GM12878 (cell line): Measurements from ENCODE around the gene PDE10A. TPM values are rescaled to one million over a fixed set of nuclear protein-coding genes. Genes with fewer than 3 reads are reported as not detected.

ENCODE experiments used
- ATAC-seq: fragments of 200-7000 bp; cut with Tn5 transposase; 3 replicates; pipeline ENCODE4 v1.9.1; 2020; ENCODE audit warnings: mild to moderate bottlenecking, moderate library complexity
- BruUV-seq: library from RNA; stranded (reverse); fragments of 400-500 nt; replicated peaks from 2 replicates; lab custom pipeline; 2021; lab: Mats Ljungman, UMichigan
- CTCF ChIA-PET: fragments of 300-600 bp; sonication (Branson Sonifier 250); formaldehyde crosslinking; extraction: SDS; loops from one replicate; lab custom pipeline; 2021; ENCODE audit warnings: inconsistent platforms; lab: Yijun Ruan, JAX
- POLR2A ChIA-PET: fragments of 350-600 bp; formaldehyde crosslinking; extraction: SDS; loops from one replicate; lab custom pipeline; 2021; ENCODE audit warnings: inconsistent platforms; lab: Charles Lee
- RAD21 ChIA-PET: fragments of 300-600 bp; sonication (Branson Sonifier 250); formaldehyde crosslinking; loops from one replicate; lab custom pipeline; 2023; ENCODE audit warnings: antibody characterized with exemption; ENCODE audit not compliant: unreplicated experiment; lab: Charles Lee
- SMC1A ChIA-PET: fragments of 300-600 bp; sonication (Branson Sonifier 250); formaldehyde crosslinking; loops from one replicate; lab custom pipeline; 2023; ENCODE audit not compliant: unreplicated experiment, uncharacterized antibody; lab: Charles Lee
- DNase-seq: peaks from one replicate; pipeline ENCODE4 v3.0.0-alpha.2; 2011; ENCODE audit warnings: low read depth, low spot score
- FAIRE-seq: peaks from 3 replicates; lab custom pipeline; 2011; peaks lifted over from hg19 to GRCh38; lab: Jason Lieb, UNC
- H2AFZ ChIP-seq: 2 replicates; pipeline ENCODE4 v1.6.0; 2011; ENCODE audit warnings: low read depth, low read length, control low read depth; ENCODE audit not compliant: control insufficient read depth
- H3K27ac ChIP-seq: 2 replicates; pipeline ENCODE4 v1.5.1; 2011; ENCODE audit warnings: control low read depth; ENCODE audit not compliant: control insufficient read depth, insufficient read depth
- H3K27me3 ChIP-seq, 2 experiments: replicated peaks in 1 of 2; 2 replicates each; pipeline versions ENCODE4 v1.6.0 to v1.6.1; 2011; ENCODE audit warnings: low read length in 1 of 2; ENCODE audit not compliant: control insufficient read depth in 2 of 2, insufficient read depth in 2 of 2
- H3K36me3 ChIP-seq, 2 experiments: 2 replicates each; pipeline ENCODE4 v1.5.1; 2011; ENCODE audit warnings: low read length in 1 of 2; ENCODE audit not compliant: control insufficient read depth in 2 of 2, insufficient read depth in 2 of 2
- H3K4me1 ChIP-seq: 2 replicates; pipeline ENCODE4 v1.6.1; 2011; ENCODE audit warnings: mild to moderate bottlenecking, low read length, moderate library complexity, mixed read lengths; ENCODE audit not compliant: control insufficient read depth, insufficient read depth
- H3K4me2 ChIP-seq: 2 replicates; pipeline ENCODE4 v1.6.0; 2011; ENCODE audit warnings: control low read depth; ENCODE audit not compliant: control insufficient read depth, insufficient read depth
- H3K4me3 ChIP-seq: fragments of 200-600 bp; sonication (generic); 2 replicates; pipeline ENCODE4 v1.5.1; 2016
- H3K79me2 ChIP-seq: 2 replicates; pipeline ENCODE4 v1.6.0; 2011; ENCODE audit warnings: low read length; ENCODE audit not compliant: control insufficient read depth, insufficient read depth
- H3K9ac ChIP-seq: 2 replicates; pipeline ENCODE4 v1.8.0; 2011; ENCODE audit warnings: low read length, control low read depth, mixed read lengths; ENCODE audit not compliant: control insufficient read depth, insufficient read depth
- H3K9me3 ChIP-seq: replicated peaks from 3 replicates; pipeline ENCODE4 v1.5.1; 2011; ENCODE audit warnings: mild to moderate bottlenecking, low read length; ENCODE audit not compliant: control insufficient read depth, insufficient read depth
- H4K20me1 ChIP-seq: 2 replicates; pipeline ENCODE4 v1.6.0; 2011; ENCODE audit not compliant: control insufficient read depth, insufficient read depth
- ASH2L ChIP-seq: fragments of 300-600, 200-600 bp; sonication (generic); IDR thresholded peaks from 2 replicates; pipeline ENCODE4 v1.6.1; 2017; ENCODE audit warnings: low read depth, mild to moderate bottlenecking, borderline replicate concordance
- BACH1 ChIP-seq: fragments of 450-650 bp; IDR thresholded peaks from 2 replicates; pipeline ENCODE4 v1.6.1; 2017; ENCODE audit warnings: mild to moderate bottlenecking, borderline replicate concordance
- BRCA1 ChIP-seq: IDR thresholded peaks from 2 replicates; pipeline ENCODE4 v1.6.1; 2011; ENCODE audit warnings: low read depth, low read length, improper control_type of control experiment
- EGR1 ChIP-seq, 2 experiments: IDR thresholded peaks; 1 replicate in 1 of 2; 2 replicates in 1 of 2; pipeline ENCODE4 v1.6.1; 2011 to 2012; ENCODE audit warnings: low read depth in 2 of 2, low read length in 2 of 2, borderline replicate concordance in 1 of 2, mild to moderate bottlenecking in 1 of 2, moderate library complexity in 1 of 2
- ESRRA ChIP-seq: IDR thresholded peaks from 2 replicates; pipeline ENCODE4 v1.6.1; 2012; ENCODE audit warnings: mild to moderate bottlenecking, low read length, improper control_type of control experiment
- GABPA ChIP-seq: IDR thresholded peaks from 2 replicates; pipeline ENCODE4 v1.6.1; 2014; ENCODE audit warnings: antibody characterized with exemption, low read depth, mild to moderate bottlenecking, inconsistent platforms
- GATAD2B ChIP-seq: fragments of 450-650 bp; conservative IDR thresholded peaks from 2 replicates; pipeline ENCODE4 v1.6.1; 2017; ENCODE audit warnings: low read depth, mild to moderate bottlenecking, moderate library complexity
- MTA3 ChIP-seq: IDR thresholded peaks from 2 replicates; pipeline ENCODE4 v1.6.1; 2012; ENCODE audit warnings: low read length, inconsistent platforms, borderline replicate concordance
- NFYA ChIP-seq: IDR thresholded peaks from 2 replicates; pipeline ENCODE4 v1.6.1; 2011; ENCODE audit warnings: low read depth, mild to moderate bottlenecking, low read length, improper control_type of control experiment, borderline replicate concordance
- RFX5 ChIP-seq: IDR thresholded peaks from 2 replicates; pipeline ENCODE4 v1.6.1; 2011; ENCODE audit warnings: low read depth, low read length, improper control_type of control experiment
- SREBF2 ChIP-seq: IDR thresholded peaks from 2 replicates; pipeline ENCODE4 v1.6.1; 2012; ENCODE audit warnings: mild to moderate bottlenecking, low read length
- ZNF217 ChIP-seq: fragments of 450-650 bp; IDR thresholded peaks from 2 replicates; pipeline ENCODE4 v1.6.1; 2017; ENCODE audit warnings: antibody characterized with exemption, mild to moderate bottlenecking
- ZZZ3 ChIP-seq: IDR thresholded peaks from 2 replicates; pipeline ENCODE4 v1.6.1; 2011; ENCODE audit warnings: low read depth; ENCODE audit not compliant: control insufficient read depth, insufficient read length
- WGBS: methylation state at CpG from one replicate; pipeline ENCODE4 v1.1.6; 2016; ENCODE audit warnings: low lambda C conversion rate; ENCODE audit not compliant: insufficient replicate concordance, insufficient coverage; ENCODE audit errors: missing lambda C conversion rate; 5-methylcytosine and 5-hydroxymethylcytosine counted together
- in situ Hi-C: fragments of 300-500 bp; cut with MboI; formaldehyde crosslinking; loops from 9 replicates; pipeline ENCODE4 v1.14.3; 2018; ENCODE audit warnings: mixed read lengths
- intact Hi-C: fragments of 100-400 bp; cut with micrococcal nuclease; formaldehyde crosslinking; loops from one replicate; pipeline ENCODE4 v1.14.2; 2022; ENCODE audit not compliant: unreplicated experiment
- polyA plus RNA-seq, 11 experiments: library from polyadenylated mRNA; depleted of rRNA in 4 of 11; unstranded in 6 of 11; stranded (reverse) in 5 of 11; fragments of >200 nt; fragmentation: Nextera tagmentation in 4 of 11; fragmentation: Illumina TruSeq in 1 of 11; extraction: Ambion mirVana in 4 of 11; extraction: Trizol in 1 of 11; gene quantifications; 1 replicate in 1 of 11; 2 replicates in 10 of 11; pipeline versions ENCODE4 v1.2.1 to v1.2.3, GENCODE V29; 2011 to 2016; ENCODE audit warnings: inconsistent platforms in 2 of 11, missing spikeins in 2 of 11, low read depth in 1 of 11
- total RNA-seq, 4 experiments: library from RNA; depleted of rRNA in 3 of 4; stranded (reverse); fragments of >200 nt in 3 of 4; fragmentation: Illumina TruSeq in 1 of 4; extraction: Trizol in 1 of 4; gene quantifications; 2 replicates each; pipeline versions ENCODE4 v1.2.1 to v1.2.3, GENCODE V29; 2013 to 2021
- TF ChIP-seq, protein P1 (sequence below): IDR thresholded peaks from 2 replicates; pipeline ENCODE4 v1.6.1; 2011; ENCODE audit warnings: mild to moderate bottlenecking, low read depth, low read length, moderate library complexity; ENCODE audit not compliant: insufficient replicate concordance
- TF ChIP-seq, protein P2 (sequence below): fragments of 450-650 bp; formaldehyde crosslinking; IDR thresholded peaks from 2 replicates; pipeline ENCODE4 v1.5.0; 2022; ENCODE audit warnings: mild to moderate bottlenecking, missing genetic modification characterization
- TF ChIP-seq, protein P3 (sequence below): fragments of 450-650 bp; IDR thresholded peaks from 2 replicates; pipeline ENCODE4 v1.6.1; 2017; ENCODE audit warnings: antibody characterized with exemption, mild to moderate bottlenecking, moderate library complexity

Gene PDE10A
- total and polyA plus RNA-seq, 10 of the 15 experiments (the other 5 are each of a cell fraction or from before 2014, with no cell fraction given) = under 0.01 to 1.3 (median 0.03) TPM; not detected in 2

DNA sequence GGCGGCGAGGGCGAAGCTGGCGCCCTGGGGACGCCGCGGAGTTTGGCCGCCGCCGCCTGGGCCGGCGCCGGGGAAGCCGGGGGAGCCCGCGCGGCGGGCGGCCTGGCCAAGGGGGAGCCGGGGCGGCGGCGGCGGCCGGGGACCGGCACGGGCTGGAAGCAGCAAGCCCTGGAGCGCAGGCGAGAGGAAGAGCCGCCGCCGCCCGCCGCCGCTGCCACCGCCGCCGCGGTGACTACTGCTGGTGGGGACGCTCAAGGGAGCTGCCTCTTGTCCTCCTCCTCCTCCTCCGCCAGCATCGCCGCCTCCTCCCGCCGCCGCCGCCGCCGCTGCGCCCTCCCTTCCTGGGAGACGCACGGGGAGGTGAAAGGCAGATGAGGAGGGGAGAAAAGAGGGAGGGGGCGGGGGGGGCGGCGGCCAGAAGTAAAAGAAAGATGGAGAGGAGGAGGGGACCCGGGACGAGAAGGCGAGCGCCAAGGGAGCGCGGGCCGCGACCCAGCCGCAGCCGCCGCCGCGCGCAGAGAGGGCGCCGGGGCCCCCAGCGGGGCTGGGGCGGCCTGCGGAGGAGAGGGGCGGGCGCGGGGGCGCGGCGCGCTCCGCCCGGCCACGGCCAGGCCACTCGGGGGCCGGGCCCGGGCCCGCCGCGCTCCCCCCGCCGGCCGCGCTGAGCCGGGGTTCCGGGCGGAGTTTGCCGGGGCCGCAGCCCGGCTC lies 846 bp downstream of the PDE10A start:
- no peak overlapping the region for H3K27ac ChIP-seq
- intact Hi-C loops (no loop called here), in situ Hi-C loops (no loop called here)
- ChIA-PET POLR2A (no interaction called here), SMC1A (no interaction called here), CTCF (no interaction called here), RAD21 (no interaction called here)
- H3K4me1 ChIP-seq = no peaks in the 10 kb centered on the region
- no peaks in the 10 kb centered on the region for H4K20me1 ChIP-seq
- H3K36me3 ChIP-seq = no peaks in the 10 kb centered on the region
- no peak overlapping the region for H3K4me2 ChIP-seq
- TF ChIP-seq ASH2L (no peak), ZZZ3 (no peak), EGR1 (IDR thresholded peaks at IDR 0.05; ENCODE audit: borderline replicate concordance in 1 of 2, low read depth in 2 of 2, low read length in 2 of 2) (no peak), SREBF2 (no peak), MTA3 (no peak), RFX5 (no peak), ZNF217 (no peak), BRCA1 (no peak), NFYA (no peak), ESRRA (no peak), GATAD2B (no peak), GABPA (no peak), BACH1 (no peak)
- TF ChIP-seq, protein P1, sequence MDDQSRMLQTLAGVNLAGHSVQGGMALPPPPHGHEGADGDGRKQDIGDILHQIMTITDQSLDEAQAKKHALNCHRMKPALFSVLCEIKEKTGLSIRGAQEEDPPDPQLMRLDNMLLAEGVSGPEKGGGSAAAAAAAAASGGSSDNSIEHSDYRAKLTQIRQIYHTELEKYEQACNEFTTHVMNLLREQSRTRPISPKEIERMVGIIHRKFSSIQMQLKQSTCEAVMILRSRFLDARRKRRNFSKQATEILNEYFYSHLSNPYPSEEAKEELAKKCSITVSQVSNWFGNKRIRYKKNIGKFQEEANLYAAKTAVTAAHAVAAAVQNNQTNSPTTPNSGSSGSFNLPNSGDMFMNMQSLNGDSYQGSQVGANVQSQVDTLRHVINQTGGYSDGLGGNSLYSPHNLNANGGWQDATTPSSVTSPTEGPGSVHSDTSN = no peak
- TF ChIP-seq, protein P2, sequence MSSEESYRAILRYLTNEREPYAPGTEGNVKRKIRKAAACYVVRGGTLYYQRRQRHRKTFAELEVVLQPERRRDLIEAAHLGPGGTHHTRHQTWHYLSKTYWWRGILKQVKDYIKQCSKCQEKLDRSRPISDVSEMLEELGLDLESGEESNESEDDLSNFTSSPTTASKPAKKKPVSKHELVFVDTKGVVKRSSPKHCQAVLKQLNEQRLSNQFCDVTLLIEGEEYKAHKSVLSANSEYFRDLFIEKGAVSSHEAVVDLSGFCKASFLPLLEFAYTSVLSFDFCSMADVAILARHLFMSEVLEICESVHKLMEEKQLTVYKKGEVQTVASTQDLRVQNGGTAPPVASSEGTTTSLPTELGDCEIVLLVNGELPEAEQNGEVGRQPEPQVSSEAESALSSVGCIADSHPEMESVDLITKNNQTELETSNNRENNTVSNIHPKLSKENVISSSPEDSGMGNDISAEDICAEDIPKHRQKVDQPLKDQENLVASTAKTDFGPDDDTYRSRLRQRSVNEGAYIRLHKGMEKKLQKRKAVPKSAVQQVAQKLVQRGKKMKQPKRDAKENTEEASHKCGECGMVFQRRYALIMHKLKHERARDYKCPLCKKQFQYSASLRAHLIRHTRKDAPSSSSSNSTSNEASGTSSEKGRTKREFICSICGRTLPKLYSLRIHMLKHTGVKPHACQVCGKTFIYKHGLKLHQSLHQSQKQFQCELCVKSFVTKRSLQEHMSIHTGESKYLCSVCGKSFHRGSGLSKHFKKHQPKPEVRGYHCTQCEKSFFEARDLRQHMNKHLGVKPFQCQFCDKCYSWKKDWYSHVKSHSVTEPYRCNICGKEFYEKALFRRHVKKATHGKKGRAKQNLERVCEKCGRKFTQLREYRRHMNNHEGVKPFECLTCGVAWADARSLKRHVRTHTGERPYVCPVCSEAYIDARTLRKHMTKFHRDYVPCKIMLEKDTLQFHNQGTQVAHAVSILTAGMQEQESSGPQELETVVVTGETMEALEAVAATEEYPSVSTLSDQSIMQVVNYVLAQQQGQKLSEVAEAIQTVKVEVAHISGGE (CRISPR knock-in tag) = no peak
- TF ChIP-seq, protein P3, sequence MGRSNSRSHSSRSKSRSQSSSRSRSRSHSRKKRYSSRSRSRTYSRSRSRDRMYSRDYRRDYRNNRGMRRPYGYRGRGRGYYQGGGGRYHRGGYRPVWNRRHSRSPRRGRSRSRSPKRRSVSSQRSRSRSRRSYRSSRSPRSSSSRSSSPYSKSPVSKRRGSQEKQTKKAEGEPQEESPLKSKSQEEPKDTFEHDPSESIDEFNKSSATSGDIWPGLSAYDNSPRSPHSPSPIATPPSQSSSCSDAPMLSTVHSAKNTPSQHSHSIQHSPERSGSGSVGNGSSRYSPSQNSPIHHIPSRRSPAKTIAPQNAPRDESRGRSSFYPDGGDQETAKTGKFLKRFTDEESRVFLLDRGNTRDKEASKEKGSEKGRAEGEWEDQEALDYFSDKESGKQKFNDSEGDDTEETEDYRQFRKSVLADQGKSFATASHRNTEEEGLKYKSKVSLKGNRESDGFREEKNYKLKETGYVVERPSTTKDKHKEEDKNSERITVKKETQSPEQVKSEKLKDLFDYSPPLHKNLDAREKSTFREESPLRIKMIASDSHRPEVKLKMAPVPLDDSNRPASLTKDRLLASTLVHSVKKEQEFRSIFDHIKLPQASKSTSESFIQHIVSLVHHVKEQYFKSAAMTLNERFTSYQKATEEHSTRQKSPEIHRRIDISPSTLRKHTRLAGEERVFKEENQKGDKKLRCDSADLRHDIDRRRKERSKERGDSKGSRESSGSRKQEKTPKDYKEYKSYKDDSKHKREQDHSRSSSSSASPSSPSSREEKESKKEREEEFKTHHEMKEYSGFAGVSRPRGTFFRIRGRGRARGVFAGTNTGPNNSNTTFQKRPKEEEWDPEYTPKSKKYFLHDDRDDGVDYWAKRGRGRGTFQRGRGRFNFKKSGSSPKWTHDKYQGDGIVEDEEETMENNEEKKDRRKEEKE = no peak
- H2AFZ ChIP-seq = no peak overlapping the region
- 17% methylated on average over 23 of the region's 100 CpGs for WGBS
- H3K9ac ChIP-seq = no peak overlapping the region
- peaks cover 0 to 18% of the 10 kb centered on the region in 2 experiments; a peak in 3 of 4 replicates for H3K27me3 ChIP-seq
- no peak for DNase-seq
- H3K4me3 ChIP-seq = no peak overlapping the region
- H3K9me3 ChIP-seq = no peaks in the 10 kb centered on the region
- no peak for FAIRE-seq
- H3K79me2 ChIP-seq = no peaks in the 10 kb centered on the region
- no peak for ATAC-seq
- BruUV-seq = no TSS peak
